DMS153 treated with DMSO at 0.1 percent for 48 hours (cell line): Measurements from ENCODE around the gene FAM171A1.

Source experiments
- DNase-seq: peaks from one replicate; lab custom pipeline; 2025; ENCODE audit not compliant: unreplicated experiment; lab: John Stamatoyannopoulos, UW

The FAM171A1 gene

GRCh38 chr10:15175587-15175986 lies 195.5 kb downstream of the FAM171A1 start:
- DNase-seq, result no peak

DNA sequence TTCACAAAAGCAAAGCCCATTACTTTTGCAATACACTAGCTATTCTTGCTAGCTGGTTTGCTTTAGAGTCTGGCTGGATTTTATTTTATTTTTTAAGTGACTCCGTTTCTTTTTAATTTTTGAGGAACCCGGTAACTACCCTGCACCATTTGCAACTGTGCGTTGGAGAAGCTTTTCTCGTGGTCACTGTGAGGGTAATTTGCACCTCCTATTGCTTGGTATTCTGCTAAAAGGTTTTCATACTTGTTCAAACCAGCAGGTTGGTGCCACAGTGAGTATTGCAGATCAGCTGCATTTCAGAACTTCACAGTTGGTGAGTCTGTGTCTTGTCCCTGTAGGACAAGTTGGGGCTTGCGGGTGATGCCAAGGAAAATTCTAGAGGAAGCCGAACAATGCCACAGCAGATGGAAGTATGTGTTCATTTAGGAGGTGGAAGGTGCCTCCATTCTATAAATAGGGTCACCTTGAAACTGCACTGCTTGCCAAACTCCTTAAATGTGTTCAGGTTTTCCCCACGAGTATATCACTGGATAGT lies 198.7 kb downstream of the FAM171A1 start:
- DNase-seq, result no peak

DNA sequence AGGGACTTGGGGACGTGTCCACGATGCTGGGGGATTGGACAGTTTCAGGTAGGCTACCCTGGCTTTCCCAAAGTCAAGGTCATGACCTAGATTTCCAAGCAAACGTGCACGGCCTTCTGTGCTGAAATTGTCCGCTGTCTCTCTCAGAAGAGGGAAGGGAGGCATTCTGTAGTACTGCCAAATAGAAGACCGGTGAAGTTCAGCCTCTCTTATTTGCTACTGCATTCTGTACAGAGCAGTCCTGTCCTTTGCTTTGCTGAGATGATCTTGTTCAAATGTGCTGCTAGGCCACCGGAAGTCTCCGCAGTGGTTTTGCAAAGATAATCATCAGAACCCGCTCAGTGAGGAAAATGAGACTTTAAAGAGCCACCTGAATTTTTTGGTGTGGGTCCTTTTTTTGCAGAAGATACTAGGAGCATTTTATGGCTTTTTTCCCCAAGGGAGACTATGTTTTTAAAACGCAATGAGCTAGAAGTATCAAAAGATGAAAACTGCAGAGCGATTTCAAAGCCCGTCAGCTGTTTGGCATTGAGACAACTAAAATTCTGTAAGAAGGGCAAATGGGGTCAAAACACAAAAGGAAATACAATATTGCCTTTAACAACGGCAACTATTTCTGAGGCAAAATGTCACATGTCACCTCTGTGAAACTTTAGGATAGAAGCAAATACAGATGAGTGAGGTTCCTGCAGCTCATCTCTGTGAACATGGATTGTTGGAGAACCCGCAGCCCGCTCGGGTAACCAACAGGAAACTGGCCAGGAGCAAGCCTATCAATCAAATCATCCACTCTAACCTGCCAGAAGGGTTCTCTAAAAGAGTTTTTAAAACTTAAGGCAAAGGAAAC lies 201.3 kb downstream of the FAM171A1 start:
- DNase-seq, result no peak

GRCh38 chr10:15168786-15169554 lies 202.1 kb downstream of the FAM171A1 start:
- peak; percentile 24 for DNase-seq

GRCh38 chr10:15168291-15168785 lies 202.8 kb downstream of the FAM171A1 start, which contains the start of gene NMT2:
Gene NMT2, minus strand, starts transcription at chr10:15168693. Its CDS starts 81 bp downstream, at chr10:15168612.
- DNase-seq, result no peak

- DNase-seq, result peak; percentile 0
Measured at GRCh38 chr10:15167411-15168290, 203.4 kb downstream of the FAM171A1 start.

DNA sequence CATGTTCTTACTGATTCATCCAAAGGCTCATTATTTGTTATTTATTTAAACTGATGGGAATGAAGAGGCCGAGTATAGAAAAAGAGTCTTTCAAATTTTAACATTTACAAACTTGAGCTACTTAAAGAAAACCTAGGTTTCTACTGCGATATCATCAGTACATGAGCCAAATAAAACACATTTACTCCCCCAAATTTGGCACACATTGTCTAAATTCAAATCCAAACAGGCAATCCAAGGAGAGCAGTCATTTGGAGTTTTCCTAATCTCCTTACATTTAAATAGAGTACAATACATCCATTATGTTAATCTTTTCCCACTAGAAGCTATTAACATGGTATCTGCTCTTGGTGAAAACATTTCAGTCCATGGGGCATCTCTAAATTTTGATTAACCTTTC lies 204.8 kb downstream of the FAM171A1 start:
- no peak for DNase-seq

DNA sequence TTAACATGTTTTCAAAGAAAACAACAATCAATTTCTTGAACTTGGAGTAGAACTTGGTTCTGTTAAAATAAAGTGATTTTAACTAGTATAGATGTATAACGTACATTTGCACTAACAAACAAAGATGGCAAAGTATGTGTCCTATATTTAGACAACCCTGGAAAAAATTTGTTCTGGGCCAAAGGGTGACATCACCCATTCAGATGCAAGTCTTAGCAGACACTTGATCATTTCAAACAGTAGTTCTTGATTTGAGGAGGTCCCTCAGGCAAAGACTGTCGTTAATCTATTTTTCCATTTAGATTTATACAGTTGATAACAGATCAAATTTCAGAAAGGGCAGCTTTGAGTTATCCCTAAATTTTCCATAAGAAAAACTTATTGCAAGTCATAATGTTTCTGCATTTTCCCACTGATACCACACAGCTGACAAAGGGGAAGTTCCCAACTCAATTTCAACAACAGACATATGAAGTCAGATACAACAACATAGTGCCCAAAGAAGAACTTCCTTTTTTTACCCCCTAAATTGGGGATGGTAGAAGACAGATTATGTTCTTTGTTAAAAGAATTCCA lies 207.7 kb downstream of the FAM171A1 start:
- DNase-seq, result no peak
